GDM1 (cell line): ENCODE results near the gene DCLK2.

Source experiments
- DNase-seq: peaks from one replicate; lab custom pipeline; 2025; lab: John Stamatoyannopoulos, UW

The DCLK2 gene

DNA sequence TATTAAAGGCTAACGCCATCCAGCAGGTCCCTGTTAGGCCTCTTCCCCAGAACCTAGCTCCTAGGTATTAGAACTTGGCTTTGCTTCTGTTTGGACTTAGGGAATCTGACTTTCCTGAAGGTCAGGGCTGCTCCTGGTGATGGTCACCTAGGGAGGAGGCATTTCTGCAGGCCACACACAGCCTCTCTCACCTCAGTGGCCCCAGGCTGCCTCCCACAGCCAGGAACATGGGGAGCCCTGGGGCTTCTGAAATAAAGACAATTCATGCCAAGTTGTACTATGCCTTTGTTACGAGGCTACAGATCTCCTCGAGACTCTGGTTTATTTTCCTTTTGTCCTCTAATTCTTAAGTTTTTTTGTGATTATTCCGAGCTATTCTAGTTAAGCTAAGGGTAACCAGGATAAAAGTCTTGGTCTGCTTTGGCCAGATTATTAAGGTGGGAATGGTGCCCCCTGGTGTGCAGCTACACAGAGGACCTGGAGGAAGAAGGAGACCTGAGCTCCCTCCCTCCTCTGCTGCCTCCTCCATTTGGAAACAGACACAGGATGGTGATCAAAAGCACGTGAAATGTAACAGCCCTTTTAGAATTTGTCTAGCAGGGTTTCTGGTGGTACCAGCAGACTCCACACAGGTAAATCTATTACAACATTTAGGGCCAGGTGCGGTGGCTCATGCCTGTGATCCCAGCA lies 131.0 kb downstream of the DCLK2 start:
- no peak for DNase-seq

DNA sequence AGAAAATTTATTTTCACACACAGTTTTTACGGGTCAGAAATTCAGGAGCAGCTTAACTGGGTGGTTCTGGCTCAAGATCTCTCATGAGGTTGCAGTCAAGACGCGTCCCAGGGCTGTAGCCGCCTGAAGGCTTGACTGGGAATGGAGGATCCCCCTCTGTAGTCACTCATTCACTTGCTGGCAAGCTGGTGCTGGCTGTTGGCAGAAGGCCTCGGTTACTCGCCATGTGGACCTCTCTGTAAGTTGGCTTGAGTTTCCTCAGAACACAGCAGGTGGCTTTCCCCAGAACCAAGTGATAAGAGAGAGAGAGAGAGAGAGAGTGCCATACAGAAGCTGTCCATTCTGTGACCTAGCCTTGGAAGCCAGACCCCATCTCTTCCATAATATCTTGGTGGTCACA lies 132.8 kb downstream of the DCLK2 start:
- DNase-seq: no peak

DNA sequence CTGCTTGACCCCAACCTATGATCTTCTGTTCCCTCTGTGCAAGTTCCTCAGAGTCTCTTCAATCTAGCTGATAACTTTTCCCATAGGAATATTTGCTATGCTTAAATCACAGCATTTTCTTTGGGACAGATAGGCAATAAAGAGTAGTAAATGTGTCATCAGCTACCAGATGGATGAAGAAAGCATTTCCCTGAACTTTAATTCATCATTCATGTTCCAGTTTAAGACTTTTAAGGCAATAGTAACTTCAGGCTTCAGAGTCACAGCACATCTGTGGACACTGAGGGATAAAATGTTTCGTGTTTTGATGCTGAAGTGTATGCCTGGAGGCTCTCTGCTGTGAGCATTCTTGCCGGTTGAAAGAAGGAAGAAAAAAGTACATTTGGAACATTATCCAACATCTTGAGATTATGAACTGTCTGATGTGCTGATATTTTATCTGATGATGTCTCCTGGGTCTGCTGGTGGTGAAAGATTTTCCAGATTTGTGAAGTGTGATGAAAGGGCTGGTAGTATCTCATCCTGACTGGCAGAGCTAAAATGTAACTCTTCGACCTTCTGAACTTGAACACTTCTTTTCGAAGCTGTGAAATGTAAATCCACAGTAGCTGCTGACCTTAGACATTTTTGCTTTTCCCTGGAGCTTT lies 133.7 kb downstream of the DCLK2 start:
- DNase-seq: no peak

DNA sequence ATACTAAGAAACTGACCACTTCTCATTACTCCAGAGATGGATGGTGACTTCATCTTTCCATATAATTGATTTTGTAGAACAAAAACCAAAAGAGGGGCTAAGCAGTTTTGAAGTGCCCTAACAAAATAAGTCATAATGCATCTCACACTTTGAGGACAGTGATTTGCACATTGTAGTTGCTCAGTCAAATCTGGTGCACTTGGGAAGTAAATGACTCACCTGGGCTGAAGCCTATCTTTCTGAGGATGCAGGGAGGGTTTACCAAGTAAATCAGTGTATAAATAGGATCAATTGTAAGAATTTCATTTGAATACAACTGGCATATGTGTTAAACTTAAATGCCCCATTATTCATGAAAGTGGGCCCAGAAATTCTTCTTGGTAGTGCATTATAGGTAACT lies 134.2 kb downstream of the DCLK2 start:
- DNase-seq: no peak

DNA sequence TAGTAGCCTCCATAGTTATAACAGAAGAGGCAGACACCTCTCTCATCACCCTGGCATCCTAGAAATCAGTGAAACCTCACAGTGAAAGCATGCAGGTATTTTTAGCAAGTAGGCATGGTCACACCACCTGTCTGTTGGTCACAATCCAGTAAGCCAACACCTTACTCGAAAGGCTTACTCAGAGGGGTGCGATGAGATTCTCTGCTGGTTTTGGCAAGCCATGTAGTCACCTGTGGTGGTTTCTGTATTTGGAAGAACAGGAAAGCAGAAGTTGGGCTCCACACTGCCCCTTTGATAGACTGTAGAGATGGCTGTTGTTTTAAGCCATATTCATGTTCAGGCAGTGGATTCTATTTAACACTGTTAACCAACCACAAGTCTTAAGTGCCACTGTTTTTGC lies 134.7 kb downstream of the DCLK2 start:
- no peak for DNase-seq

DNA sequence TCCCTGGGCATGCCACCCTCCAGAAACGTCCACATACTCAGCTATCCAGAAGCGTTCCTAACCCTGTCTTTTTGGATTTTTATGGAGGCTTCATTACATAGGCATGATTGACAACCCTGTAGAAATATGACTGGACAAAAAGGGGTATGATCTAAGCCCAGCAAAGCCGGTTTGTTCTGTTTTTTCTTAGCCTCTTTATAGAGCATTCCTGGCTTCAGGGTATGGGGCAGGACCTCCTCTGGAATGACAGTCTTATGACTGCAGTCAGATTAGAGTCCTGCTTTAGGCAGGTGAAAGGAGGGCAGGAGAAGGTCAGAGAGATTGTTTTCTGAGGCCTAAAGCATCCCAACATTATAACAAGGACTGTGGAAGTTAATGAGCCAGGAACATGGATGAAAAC lies 137.4 kb downstream of the DCLK2 start:
- no peak for DNase-seq

DNA sequence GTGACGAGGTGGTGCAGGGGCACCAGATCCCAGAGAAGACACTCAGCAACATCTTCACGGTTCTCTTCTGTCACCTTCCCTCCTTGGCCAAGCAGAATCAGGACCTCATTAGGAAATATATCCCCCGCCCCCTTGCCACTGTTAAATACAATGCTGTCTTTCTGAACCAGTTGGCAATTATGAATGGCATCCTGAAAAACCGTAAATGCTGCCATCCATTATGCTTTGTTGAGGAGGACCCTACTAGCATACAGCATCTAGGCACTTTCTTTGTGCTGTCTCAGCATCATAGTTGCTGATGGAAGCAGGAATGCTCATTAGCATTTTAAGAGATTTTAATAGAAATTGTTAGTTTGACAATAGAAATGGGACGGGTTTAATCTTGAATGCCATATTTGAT lies 138.5 kb downstream of the DCLK2 start:
- DNase-seq: no peak

DNA sequence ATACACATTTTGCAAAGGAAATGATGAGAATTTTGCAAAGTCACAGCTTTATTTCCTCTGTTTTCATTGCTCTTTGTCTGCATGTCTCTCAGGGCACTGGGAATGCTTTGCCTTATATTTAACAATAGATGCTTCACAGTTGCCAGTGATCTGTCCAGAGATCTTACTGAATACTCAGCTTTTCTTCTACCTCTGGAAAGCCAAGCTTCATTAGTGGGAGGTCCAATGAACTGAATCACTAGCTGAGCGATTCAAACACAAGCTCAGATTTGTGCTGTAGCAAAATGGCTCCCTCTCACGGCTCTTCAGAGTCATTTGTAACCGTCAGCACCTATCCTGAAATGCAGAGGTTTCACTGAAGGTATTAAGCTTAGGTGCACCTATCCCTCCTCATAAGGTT lies 138.9 kb downstream of the DCLK2 start:
- no peak for DNase-seq

DNA sequence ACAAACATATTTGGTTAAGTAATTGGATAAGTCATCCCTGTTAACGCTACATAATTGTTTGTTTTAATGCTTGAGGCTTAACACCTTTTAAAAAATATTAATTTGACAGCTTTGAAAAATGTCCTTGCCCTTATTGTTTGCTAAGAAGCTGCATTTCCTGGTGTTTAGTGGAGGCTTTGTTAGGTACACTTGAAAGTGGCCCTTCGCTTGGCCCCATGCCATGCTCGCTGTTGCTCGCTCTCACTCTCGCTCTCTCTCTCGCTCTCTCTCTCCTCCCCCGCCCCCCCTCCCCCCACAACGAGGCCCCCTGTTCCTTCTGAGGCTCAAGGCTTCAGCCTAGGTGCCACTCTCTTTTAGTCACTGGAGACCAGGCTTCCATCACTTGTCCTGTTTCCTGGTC lies 139.6 kb downstream of the DCLK2 start:
- DNase-seq: no peak

DNA sequence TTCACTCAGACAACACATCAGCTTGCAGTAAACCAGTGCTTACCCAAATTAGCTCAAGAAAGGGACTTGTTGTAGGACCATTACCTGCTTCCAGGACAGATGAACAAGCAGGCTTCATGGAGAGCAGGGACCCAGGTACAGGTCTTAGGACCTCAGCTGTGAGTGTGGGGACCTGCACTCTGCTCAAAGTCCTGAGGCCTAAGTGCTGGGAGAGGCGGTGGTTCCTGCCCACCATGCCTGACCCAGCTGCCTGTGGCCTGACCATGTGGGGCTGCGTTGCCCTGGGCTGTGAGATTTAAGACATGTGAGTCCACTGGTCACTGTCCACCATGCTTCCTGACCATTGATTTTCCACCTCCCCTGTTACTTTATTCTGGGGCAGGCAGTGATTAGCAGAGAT lies 140.2 kb downstream of the DCLK2 start:
- DNase-seq: no peak

DNA sequence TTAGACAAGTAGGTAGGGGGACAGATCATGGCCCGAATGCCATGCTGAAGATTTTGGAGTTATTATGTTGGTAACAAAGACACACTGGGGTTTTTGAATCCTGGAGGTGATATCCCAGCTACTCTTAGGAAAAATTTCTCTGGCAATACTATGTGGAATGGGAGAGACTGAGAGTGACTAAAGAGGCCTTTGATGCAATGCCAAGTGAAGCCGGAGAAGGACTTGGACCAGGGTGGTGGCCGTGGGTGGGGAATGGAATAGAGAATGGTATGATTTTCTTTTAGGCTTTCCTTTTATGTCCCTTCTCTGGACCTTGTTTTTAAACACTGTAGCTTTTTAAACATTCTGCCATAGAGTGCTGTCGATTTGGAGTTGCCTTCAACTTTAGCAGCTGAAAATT lies 141.6 kb downstream of the DCLK2 start:
- no peak for DNase-seq

DNA sequence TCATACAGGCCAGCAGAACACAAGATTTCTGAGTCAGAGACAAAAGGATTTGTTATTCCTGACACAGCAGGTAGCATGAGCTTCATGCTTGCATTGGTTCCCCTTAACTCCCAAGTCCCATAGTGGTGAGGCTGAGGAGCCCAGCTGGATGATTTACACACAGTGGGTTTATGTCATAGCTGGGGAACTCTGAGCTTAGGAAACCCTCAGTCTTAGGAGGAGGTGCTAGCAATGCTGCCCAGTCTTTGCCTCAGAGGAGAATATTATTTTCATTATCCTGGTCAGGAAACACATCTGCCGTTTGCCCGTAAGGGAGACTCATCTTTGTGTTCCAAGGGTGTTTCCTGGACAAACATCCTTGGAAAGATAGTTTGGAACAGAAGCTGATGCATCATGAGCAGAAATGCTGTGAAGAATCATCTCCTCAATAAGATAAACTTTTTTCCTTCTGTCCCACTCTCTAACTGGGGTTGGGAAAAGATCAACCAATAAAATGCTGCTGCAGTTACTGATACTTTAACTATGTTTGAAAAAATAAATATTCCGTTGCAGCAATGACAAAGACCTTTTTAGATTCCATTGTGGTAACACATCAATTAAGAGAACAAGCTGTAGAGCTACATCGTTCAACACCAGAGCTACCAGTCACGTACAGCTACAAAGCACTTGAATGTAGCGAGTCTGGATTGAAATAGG lies 146.8 kb downstream of the DCLK2 start:
- DNase-seq: no peak

DNA sequence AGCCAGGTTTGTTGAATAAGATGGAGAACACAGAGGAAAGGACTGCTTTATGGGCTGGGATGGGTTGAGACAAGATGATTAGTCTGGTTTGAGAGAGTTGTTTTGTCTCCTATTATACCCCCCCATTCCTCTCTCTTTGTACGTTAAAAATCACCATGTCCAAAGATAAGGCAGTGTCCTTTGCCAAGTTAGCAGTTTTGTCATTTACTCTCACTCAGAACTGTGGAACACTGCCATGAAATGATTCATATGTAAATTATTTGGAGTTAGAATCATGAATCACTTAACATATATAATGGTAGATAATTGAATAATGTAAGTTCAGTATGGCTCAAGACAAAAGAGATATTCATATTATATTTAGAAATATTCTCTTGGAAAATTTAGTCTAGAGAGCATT lies 151.3 kb downstream of the DCLK2 start:
- DNase-seq: no peak

DNA sequence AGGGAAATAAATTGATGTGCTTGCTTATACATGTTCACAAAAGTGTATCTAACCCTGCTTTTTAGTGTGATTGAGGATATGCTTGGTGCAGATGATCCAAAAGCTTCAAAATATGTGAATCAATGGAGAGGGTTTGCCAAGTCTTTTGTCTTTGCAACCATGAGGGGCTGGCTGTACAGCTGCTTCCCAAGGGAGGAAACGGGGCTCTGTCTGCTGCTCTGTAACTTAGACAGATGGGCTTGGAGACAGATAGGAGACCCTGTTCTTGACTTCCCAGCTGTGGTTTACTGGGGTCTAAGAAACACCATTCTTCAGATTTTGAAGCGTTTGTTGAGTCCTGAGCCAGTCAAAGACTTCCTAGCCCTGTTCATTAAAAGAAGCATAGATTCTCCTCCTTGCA lies 152.3 kb downstream of the DCLK2 start:
- DNase-seq: no peak

DNA sequence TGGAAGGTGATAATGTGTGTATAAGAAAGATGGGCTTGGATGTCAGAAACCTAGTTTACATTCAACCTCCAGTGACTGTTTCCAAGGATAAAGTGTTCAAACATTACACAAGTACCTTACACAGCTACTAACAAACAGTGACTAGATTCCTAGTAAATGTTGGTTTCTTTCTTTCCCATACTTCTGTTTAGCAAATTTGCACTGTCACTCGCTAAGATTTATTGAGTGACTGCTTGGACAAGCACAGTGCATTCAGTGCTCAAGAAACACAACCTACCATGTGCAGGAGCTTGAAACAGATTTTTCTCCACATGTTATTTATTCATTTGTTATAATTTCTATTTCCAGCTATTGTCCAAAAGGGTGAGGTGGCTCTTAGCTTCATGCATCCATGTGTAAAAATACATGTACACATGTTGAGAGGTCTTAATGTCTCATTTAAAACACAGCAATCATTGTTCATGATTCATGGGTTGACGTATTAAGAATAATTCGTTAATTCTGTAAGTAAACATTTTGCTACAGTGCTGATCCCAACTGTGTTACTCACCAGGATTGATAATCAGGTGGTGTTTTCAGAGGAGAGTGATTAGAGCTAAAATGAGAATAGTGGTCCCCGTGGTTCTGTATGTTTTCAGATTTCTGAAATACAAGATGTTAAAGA lies 153.0 kb downstream of the DCLK2 start:
- no peak for DNase-seq

DNA sequence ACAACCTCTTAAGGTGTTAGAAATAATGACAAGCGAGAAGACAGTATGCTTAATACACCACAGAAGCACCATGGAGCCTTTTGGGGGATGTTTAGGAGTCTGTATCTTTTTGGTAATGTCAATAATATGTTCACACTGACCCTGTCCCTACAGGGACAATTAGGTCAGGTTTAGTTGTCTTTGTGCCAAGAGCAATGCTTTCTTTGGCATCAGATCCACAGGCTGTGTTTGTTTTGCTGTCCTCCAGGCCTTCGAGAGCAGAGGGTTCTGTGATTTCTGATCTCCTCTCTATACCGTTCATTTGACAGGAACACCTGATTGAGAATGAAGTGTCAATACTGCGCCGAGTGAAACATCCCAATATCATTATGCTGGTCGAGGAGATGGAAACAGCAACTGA lies 153.8 kb downstream of the DCLK2 start:
- no peak for DNase-seq

DNA sequence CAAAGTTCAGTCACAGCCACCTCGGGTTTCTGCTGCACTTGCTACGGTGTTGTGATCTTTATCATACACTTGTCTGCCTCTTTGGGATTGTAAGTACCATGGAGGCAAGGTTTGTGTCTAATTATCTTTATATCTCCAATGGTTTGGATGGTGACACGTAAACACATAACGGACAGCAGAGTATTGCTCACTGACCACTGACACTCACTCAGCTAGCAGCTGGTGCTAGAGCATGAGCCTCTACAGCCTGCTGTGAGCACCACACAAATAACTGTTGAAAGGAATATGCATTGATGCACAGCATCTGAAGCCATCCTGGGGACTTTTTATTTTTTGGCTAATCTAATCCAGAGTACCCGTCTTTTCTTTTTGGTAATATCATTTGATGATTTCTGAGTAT lies 156.0 kb downstream of the DCLK2 start:
- no peak for DNase-seq

DNA sequence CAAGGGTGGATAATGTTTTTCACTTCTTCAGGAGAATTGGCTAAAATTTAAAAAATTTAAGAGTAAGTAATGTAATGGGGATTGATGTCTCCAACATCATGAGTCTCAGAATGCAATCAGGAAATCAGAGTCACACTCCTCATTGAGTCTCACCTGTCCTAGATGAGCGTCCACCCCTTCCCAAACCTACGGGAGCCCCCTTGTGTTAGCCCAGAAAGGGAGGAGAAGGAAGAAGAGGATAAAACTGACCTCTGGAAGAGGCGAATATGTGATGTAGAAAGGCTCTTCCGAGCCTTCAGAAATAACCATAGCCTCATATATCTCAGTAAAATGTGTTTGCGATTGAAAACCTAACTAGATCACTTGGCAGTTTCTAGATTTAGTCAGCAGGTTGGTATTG lies 157.1 kb downstream of the DCLK2 start:
- no peak for DNase-seq

DNA sequence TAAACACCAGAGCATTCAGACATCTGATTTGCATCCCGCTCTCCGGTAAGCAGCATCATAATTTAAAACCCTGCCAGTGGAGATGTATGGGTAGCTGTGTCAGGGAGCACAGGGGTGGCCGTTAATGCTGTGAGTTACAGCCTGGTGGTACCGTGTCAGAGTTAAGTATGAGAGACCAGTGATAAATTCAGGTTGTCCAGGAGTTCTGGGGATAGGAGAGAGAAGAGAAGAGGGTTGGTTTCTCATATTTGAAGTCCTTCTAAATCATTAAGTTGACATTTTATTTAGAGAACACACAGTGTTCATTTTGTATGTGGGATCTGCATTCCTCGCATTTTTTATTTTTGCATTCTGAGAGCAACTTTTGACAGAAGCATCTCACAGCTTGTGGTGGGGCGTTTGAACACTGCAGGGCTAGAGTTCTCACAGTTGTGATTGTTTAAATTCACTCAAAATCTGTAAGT lies 157.6 kb downstream of the DCLK2 start:
- no peak for DNase-seq

DNA sequence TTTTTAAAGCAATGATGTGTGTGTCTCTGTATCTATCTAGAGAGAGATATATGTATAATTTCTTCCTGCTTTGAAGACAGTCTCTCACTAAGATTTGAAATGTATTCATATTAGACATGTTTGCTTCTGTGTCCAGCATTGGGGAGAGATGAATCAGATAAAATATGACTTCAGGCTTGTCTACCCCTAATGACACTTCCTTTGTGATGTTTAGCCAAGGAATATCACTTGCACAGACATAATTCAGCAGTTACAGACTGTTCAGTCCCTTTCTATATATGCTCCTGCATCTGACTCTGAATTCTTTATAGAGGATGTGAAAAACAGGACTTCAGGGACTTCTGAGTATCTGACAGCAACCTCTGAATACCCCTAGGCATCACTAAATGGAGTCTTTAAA lies 158.4 kb downstream of the DCLK2 start:
- no peak for DNase-seq

DNA sequence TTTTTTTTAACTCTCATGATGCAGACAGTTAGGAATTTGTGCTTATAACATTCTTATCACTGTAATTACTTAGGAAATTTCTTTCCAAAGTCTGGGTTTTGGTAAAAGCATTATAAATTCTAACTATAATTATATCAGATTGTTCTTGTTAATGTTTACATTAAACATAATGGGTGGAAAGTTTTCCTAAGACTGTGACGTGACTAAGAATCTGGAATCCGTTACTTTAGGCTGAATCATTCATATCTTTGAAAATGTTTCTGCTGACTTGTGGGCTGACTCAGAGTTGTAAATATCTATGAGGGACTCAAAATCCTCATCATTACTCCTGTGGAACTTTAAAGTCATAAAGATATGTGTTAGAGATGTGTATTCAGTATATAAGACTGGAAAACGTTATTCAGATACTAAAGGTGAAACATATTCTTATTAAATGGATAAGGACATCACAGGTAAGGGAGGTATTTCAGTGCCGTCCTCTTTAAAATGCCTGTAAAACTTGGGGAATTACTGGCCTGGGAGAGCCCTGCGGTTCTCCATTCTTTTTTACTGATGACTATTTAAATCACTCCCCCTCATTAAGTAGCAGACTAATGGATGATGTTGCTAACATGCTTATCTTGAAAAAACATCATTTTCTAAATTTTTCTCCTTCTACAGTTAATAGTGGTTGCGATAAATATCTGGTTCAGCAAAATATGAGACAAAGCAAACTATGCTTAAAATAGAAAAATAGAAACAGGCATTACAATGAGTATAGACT lies 159.0 kb downstream of the DCLK2 start:
- no peak for DNase-seq

DNA sequence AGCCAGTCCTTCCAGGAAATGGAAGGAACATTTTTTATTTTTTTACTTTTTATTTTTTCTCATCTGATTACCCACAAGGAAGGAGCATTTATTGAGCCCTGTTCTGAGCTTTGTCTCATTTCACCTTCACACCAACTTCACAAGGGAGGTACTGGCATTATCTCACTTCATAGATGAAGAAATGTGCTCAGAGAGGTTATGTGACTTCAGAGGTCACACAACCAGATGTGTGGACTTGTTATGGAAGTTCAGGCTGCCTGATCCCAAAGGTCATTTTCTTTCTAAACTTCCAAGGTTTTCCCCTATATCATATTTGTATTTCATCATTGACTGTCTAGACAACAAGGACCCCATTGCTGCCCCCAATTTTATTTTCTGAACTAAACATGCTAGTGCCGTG lies 160.3 kb downstream of the DCLK2 start:
- no peak for DNase-seq
